GM12875 (cell line): ENCODE measurements around the gene PADI2.

Experiments
- H3K4me3 ChIP-seq: one replicate; pipeline ENCODE4 v1.5.1; 2011; ENCODE audit warnings: low read depth, low read length, control low read depth
- TF ChIP-seq, protein P1 (sequence below): IDR thresholded peaks from 2 replicates; pipeline ENCODE4 v1.5.1; 2011; ENCODE audit warnings: low read depth, mild to moderate bottlenecking, control low read depth, inconsistent platforms, low read length, moderate library complexity, borderline replicate concordance; ENCODE audit not compliant: insufficient read depth

The PADI2 gene

DNA sequence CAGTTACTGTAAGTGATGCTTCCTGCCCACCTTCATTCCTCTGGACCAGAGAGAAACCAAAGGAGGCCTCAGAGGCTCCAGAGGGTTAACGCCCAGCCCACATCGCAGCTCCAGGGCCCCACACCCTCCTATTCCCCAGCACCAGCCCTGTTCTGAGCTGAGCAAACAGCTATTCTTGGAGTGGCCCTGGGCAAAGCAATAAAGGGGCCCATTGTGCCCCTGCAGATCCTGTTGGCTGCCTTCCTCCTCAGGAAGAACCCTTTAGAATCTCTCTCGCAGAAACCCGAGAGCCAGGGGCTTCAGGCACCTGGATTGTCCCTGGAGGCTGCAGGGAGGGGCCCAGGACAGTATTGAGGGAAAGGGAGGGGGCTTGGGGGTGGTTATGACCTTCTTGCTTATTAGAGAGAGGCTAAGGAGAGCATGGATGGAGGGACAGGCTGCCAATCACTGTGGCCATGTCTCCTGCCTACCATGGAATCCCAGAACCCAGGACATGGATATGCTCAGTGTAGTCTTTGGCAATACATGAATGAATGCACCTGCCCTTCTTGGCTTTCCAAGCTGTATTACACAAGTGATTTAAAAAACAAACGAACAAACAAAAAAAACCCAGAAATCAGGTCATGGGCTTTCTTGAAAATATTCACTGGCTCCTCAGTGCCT is 9.2 kb downstream of the PADI2 start:
- TF ChIP-seq, protein P1, sequence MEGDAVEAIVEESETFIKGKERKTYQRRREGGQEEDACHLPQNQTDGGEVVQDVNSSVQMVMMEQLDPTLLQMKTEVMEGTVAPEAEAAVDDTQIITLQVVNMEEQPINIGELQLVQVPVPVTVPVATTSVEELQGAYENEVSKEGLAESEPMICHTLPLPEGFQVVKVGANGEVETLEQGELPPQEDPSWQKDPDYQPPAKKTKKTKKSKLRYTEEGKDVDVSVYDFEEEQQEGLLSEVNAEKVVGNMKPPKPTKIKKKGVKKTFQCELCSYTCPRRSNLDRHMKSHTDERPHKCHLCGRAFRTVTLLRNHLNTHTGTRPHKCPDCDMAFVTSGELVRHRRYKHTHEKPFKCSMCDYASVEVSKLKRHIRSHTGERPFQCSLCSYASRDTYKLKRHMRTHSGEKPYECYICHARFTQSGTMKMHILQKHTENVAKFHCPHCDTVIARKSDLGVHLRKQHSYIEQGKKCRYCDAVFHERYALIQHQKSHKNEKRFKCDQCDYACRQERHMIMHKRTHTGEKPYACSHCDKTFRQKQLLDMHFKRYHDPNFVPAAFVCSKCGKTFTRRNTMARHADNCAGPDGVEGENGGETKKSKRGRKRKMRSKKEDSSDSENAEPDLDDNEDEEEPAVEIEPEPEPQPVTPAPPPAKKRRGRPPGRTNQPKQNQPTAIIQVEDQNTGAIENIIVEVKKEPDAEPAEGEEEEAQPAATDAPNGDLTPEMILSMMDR, result no peak
- H3K4me3 ChIP-seq, result no peak overlapping the region

DNA sequence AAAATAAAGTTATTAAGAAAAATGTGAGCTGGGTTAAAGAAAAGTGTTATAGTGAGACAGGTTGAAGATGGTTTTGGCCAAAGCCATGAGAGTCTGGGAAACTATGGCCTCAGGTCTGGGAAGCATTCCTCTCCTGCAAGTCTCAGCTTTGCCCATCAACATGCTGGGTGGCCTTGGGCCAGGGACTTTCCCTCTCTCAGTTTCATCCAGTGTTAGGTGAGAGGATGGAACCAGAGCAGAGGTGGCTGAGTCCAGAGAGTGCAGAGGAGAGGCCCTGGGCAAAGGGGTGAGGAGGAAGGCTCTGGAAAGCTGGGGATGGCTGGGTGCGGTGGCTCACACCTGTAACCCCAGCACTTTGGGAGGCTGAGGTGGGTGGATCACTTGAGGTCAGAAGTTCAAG is 10.5 kb downstream of the PADI2 start:
- no peak overlapping the region for H3K4me3 ChIP-seq
- TF ChIP-seq, protein P1, result no peak

DNA sequence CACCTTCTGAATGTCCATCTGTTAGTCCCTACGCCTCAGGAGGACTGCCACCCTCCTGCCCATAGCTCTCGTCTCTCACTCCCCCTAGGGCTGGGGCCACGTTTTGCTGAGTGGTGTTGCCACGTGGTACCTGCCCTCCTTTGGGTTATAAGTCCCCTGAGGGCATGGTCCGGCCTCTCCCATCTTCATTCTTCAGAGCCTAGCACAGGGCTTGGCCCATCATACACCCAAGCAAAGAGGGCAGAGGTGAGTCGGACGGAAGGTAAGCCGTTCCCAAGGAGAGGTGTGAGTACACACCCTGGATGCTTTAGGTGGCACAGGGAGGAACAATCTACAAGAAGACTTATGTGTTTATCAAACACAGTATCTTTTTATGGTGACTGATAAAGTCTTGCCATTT is 10.9 kb downstream of the PADI2 start:
- H3K4me3 ChIP-seq, result no peak overlapping the region
- TF ChIP-seq, protein P1, result no peak

DNA sequence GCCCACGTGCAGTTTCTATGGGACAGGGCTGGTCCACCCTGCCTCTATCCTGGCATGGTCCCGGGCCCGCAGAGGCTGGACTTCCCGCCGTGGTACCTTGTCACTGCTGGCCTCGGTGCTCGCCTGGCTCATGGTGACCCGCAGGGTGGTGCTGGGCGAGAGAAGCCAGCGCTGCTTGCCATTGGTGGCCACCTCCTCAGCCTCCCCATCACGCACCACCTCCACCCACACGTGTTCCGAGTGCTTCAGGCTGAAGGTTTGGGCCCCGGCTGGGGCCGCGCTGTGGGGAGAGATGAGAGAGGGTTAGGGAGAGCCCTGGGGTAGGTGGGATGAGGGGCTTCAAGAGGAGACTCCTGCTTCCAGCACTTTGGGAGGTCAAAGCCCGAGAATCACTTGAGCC is 14.5 kb downstream of the PADI2 start:
- H3K4me3 ChIP-seq, result no peak overlapping the region
- TF ChIP-seq, protein P1, result no peak

DNA sequence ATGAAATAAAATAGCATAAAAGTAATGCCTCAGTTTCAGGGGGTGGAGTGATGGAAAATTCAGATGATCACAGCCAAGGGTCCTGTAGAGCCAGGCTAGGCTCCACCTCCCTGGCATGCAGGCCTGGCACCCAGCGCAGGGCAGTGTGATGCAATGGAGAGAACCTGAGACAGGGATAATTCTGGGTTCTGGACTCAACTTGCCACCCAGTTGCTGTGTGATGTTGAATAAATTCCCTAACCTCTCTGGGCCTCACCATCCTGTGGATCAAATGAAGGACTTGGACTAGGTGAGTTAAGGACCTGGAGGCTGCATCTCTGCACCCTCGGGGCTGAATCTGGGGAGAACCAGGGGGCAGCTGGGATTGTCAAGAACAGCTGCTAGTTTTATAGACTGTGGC is 17.0 kb downstream of the PADI2 start:
- TF ChIP-seq, protein P1, result no peak
- no peak overlapping the region for H3K4me3 ChIP-seq

DNA sequence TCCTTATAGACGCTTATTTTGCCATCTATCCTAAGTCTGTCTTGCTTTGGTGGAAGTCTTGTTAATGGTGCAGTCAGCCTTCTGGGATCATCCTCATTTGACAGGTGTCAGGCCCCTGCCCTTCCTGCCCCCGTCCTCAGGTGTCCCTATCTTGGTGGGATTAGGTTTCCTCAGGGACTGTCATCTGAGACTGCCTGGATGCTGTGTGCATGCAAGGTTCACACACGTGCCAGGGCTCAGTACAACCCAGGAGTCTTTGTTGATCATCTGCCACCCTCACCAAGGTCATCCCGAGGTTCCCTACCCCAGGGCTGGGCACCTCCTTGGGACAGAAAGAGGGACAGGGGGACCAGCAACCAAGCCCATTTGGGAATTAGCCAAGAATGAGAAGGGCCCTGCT is 18.0 kb downstream of the PADI2 start:
- H3K4me3 ChIP-seq, result no peak overlapping the region
- TF ChIP-seq, protein P1, result no peak

DNA sequence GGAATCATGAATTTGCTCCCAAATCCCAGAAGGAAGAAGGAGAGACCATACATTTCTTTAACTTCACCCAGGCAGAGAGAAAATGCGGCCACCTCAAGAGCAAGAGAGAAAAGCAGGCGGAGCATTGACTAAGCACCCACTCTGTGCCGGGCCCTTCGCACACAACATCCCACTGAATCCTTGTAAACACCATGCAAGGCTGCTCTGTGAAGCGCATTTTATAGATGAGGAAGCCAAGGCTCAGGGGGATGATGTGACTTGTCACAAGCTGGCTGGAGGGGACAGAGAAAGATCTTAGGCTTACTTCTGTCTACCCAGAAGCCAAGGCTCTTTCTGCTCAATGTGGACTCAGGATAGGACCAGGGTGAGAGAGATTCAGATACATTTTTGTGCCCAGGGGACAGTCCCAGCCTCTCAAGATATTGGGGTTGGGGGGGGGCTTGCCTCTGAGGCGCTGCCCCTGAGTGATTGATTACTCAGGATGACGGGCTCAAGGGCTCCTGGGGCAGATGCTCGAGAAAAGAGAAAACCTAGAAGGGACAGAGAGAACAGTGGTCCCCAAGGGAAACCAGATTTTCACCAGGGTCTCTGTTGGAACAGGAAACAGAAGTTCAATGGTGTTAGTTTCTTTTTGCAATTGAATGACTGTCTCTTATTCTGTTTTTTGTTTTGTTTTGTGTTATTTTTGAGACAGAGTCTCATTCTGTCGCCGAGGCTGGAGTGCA is 19.5 kb downstream of the PADI2 start:
- H3K4me3 ChIP-seq, result no peak overlapping the region
- TF ChIP-seq, protein P1, result no peak
